Esophagus squamous epithelium (tissue), 4 donors: Measurements from ENCODE around the gene STK40.

Source experiments
- POLR2A ChIP-seq, 4 donors: fragments of 450-650 bp; IDR thresholded peaks; one replicate each; pipeline ENCODE4 v1.6.1; 2017; ENCODE audit warnings: antibody characterized with exemption in 4 of 4, mild to moderate bottlenecking in 4 of 4, moderate library complexity in 3 of 4
- TF ChIP-seq, protein P1 (sequence below), 6 experiments: fragments of 450-650 bp in 4 of 6; fragments of 200-600 bp in 2 of 6; sonication (generic) in 2 of 6; IDR thresholded peaks; one replicate each; pipeline ENCODE4 v1.5.1; 2016 to 2019; ENCODE audit warnings: antibody characterized with exemption in 6 of 6, mild to moderate bottlenecking in 4 of 6, moderate library complexity in 4 of 6

DNA sequence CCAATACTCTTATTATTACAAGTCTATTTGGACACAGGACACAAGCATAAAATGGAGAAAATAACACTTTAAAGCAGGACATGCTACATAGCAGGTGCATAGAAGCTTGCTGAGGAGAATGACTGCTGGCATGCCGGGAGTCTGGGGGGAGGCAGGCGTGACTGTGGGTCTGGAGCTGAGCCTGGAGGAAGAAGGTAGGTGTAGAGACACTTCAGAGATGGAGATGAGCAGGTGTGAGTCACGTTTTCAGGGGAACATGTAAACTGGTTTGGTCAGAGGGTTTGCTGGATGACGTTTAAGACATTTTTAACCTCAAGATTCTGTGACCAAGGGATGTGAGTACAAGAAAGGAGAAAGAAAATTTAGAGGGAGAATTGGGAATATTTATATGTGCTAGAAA, 40.1 kb upstream of the STK40 start:
- no peak for TF ChIP-seq POLR2A (IDR thresholded peaks at IDR 0.05)
- TF ChIP-seq, protein P1, sequence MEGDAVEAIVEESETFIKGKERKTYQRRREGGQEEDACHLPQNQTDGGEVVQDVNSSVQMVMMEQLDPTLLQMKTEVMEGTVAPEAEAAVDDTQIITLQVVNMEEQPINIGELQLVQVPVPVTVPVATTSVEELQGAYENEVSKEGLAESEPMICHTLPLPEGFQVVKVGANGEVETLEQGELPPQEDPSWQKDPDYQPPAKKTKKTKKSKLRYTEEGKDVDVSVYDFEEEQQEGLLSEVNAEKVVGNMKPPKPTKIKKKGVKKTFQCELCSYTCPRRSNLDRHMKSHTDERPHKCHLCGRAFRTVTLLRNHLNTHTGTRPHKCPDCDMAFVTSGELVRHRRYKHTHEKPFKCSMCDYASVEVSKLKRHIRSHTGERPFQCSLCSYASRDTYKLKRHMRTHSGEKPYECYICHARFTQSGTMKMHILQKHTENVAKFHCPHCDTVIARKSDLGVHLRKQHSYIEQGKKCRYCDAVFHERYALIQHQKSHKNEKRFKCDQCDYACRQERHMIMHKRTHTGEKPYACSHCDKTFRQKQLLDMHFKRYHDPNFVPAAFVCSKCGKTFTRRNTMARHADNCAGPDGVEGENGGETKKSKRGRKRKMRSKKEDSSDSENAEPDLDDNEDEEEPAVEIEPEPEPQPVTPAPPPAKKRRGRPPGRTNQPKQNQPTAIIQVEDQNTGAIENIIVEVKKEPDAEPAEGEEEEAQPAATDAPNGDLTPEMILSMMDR (IDR thresholded peaks at IDR 0.05), result no peak
